HG02623 (cell line): Measurements from ENCODE around the gene ARID3A.

Experiments used
- ATAC-seq: cut with Tn5 transposase; IDR thresholded peaks from one replicate; pipeline ENCODE4 v1.9.1; 2021; ENCODE audit warnings: moderate library complexity; ENCODE audit not compliant: unreplicated experiment

Gene ARID3A

DNA sequence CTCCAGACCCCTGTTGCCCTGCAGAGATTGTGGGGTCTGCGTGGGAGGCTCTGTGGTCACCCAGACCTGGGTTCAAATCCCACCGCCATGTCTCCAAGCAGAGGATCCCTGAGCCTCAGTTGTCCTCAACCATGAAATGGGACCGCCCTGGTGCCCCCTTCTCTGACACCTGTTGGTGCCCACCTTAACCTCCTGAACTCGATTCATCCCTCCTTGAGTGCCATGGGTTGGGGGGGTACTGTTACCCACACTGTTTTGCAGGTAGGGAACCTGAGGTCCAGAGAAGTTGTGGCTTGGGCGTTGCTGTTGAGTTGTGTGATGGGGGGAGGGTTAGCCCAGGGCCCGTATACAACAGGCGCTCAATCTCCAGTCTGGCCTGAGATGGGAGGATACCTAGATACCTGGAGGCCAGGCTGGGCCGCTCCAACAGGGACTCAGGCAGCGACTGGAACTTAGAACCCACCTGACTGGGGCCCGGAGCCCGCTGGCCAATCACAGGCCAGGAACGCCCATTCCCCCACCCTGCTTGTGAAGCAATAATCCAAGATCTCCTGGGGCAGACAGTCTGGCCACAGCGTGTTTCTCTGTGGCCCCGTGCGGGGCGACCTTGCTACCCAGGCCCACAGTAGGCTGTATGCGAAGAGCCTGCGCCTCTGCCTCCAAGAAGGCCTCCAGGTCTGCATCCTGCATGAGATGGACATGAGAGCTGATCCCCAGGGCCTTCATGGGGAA lies 2.8 kb downstream of the ARID3A start:
- ATAC-seq: no peak

DNA sequence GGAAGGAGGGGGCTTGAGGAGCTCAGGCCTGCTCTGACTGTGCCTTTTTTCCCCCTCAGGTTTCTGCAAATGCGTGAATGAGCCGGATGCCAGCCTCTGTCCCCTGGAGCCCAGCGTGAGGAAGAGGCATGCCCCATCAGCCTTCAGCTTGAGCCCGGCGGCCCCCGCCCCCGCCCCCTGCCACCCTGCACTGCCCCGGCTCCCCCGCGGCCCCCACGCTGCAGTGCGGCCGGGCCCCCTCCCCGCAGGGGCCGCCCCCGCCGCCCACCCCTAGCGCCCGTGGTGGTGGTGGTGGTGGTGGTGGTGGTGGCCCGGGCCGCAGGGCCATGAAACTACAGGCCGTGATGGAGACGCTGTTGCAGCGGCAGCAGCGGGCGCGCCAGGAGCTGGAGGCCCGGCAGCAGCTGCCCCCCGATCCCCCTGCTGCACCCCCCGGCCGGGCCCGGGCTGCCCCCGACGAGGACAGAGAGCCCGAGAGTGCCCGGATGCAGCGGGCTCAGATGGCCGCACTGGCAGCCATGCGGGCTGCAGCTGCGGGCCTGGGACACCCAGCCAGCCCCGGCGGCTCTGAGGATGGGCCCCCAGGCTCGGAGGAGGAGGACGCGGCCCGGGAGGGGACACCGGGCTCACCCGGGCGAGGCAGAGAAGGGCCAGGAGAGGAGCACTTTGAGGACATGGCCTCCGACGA lies 3.5 kb downstream of the ARID3A start:
- no peak for ATAC-seq

DNA sequence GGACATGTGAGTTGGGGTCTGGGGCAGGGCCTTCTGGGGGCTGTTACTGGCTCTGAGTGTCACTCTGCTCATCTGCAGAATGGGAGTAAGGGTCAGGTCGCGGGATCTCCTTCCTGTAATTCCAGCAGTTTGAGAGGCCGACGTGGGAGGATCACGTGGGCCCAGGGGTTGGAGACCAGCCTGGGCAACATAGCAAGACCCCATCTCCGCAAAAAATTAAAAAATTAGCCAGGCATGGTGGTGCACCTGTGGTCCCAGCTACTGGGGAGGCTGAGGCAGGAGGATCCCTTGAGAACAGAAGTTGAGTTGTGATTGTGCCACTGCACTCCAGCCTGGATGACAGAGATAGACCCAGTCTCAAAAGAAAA lies 4.0 kb downstream of the ARID3A start:
- no peak for ATAC-seq

DNA sequence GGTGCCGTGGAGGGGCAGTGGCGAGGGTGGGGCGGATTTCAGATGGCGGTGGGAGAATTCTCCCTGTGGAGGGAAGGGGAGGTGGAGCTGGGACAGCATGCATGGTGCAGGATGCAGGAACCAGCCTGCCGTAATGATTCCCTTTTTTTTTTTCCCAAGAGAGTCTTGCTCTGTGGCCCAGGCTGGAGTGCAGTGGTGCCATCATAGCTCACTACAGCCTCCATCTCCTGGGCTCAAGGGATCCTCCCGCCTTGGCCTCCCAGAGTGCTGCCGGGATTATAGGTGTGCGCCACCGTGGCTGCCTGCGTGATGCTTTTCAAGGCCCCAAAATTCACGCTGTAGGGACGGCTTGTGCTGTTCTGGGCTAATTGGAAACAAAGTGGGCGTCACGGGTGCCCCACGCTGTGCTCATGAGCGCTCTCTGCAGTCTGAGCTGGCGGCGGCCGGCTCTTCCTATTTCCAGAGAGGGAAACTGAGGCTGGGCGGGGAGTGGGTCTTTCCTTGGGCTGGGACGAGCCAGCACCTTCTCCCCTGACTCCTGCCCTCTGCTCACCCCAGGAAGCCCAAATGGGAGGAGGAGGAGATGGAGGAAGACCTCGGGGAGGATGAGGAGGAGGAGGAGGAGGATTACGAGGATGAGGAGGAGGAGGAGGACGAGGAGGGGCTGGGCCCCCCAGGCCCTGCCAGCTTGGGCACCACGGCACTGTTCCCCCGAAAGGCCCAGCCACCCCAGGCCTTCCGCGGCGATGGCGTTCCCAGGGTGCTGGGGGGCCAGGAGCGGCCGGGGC lies 6.2 kb downstream of the ARID3A start:
- ATAC-seq: no peak

DNA sequence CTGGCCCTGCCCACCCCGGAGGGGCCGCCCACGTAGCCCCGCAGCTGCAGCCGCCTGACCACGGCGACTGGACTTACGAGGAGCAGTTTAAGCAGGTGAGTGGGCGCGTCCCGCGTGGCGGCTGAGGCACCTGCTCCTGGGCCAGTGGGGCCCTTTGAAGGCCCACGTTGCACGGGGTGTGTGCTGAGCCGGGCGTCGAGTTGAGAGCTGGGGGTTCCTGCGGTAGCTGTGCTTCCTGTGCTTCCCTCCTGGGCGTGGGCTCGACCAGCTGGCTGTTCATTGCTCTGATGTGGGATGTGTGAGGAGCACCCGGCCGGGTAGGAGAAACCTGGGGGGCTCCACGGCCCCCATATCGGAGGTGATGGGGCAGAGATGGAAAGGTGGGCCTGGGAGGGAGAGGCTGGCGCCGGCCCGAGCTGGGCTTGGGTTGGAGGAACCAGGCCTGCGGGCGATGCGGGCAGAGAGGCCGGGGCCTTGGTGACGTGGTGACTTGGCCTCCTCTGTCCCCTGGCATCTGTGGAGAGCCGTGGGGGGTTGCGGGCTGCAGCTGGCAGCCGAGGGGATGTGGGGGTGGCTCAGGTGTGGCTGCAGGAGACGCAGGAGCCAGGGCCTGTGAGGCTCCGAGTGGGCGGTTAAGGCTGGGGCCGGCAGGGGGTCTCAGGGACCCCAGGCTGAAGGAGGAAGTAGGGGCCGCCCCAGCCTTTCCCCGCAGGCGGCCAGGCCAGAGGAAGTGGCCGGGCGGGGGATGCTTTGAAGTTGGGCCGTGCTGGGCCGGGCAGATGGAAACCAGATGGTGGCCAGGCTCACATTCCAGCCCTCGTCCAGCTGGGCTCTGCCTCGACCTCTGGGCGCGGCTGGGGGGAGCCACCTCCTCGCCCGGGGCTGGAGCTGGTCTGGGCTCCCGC lies 7.1 kb downstream of the ARID3A start:
- no peak for ATAC-seq

DNA sequence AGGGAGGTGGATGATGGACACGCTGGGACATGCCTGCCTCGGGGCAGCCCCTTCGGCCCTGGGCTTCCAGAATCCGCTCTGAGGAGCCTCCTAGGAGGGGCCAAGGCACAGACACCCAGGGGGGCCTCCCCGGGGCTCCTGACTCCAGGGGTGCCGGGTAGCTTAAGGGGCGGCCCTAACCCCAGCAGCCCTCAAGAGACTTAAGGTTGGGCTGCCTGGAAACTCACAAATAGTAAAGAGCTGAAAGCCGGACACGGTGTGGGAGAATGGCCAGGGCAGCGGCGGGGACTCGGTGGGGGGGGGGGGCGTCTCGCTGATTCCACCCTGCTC lies 7.7 kb downstream of the ARID3A start:
- ATAC-seq: no peak

DNA sequence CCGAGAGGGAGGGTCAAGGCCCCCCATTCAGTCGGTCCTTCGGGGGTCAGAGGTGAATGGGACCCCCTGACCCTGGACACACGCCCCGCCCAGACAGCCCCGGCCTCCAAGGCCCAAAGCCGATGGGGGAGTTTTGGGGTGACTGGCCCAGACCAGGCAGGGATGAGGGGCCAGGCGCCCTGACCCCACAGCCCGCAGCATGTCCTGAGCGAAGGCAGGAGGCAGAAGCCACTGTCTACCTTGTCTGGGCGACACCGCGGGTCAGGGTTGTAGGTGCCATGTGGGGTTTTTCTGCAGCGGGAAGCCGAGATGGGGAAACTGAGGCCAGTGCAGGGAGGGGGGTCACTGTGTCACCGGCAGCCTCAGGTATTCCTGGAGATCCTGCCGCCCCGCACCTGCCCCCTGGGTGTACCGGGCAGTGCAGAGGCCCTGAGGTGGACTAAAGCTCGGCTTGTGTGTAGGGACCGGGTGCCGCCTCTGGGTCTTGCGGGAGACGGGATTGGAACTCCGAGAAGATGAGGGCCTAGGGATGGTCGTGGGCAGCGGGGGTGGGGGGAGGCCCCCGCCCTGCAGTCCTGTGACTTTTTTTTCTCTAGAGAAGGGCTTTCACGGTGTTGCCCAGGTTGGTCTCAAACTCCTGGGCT lies 8.5 kb downstream of the ARID3A start:
- ATAC-seq: no peak

DNA sequence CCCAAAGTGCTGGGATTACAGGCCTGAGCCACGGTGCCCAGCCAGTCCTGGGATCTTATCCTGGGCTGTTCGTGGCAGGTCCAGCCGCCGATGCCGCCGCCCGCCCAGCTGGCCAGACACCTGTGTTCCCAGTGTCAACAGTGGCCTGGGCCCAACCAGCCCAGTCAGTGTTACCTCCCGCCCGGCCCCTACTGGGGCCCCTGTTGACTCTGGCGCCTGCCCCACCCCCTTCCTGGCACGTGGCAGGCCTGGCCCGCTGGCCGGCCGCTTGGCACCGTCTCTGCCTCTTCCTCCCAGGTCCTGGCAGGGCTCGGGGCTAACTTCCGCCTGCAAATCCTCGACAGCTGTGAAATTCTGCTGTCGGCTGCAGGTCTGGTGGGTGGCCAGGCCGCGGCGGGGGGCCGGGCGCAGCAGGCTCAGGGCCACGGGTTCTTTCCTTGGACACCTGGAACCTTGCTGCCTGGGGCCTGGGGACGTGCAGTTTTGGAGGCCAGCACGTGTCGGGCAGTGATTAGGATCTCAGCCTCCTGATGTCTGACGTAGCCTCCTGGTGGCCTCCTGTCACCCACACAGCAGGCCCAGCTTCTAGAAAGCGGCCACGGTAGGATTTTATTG lies 9.1 kb downstream of the ARID3A start:
- no peak for ATAC-seq

DNA sequence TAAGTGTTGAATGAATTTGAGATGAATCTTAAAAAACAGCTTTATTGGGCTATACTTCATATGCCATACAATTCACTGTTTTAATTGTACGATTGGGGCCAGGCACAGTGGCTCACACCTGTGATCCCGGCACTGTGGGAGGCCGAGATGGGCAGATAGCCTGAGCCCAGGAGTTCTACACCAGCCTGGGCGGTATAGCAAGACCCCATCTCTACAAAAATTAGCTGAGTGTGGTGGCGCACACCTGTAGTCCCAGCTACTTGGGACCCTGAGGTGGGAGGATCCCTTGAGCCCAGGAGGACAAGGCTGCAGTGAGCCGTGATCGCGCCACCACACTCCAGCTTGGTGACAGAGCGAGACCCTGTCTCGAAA lies 10.3 kb downstream of the ARID3A start:
- no peak for ATAC-seq

DNA sequence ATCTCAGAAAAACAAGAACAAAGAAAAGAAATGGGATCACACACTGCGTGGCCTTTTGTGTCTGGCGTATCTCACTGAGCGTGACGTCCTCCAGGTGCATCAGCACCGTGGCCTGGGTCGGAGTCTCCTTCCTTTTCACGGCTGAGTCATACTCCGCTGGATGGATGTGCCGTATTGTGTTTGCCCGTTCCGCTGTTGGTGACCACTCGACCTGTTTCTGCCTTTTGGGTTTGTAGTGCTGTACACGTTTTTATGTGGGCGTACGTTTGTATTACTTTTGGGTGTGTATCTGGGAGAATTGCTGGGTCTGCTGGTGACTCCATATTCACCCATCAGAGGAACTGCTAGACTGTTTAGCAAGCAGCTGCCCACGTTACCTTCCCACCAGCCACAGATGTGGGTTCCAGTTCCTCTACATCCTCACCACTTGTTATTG lies 11.4 kb downstream of the ARID3A start:
- ATAC-seq: no peak

DNA sequence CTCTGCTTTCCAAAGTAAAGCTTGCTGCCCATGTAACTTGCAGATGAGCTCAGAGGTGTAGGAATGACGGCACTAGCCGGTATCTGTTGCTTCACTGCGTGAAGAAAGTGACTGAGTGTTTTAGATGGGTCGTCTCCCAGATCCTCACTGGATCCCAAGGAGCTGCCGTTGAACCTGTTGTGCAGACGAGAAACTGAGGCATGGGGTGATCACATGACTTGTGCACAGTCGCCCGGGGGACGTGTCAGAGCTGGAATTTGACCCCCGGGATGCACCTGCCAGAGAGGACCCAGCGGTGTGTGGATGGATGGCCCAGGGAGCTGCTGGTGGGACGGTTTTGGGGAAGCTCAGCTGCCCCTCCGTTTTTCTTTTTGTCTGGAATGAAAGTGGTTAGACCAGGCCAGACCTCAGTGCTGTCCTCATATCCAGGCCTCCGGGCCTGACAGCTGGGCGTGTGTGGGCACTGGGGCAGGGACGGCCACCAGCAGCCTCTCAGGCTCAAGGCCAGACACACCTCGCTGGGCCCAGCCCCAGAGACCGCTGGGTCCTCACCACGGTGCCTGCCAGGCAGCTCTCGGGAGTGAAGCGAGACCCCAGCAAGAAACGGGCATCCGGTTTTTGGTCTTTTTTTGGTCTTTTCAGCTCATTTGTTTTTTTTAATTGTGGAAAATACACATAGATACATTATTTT lies 12.5 kb downstream of the ARID3A start:
- no peak for ATAC-seq

DNA sequence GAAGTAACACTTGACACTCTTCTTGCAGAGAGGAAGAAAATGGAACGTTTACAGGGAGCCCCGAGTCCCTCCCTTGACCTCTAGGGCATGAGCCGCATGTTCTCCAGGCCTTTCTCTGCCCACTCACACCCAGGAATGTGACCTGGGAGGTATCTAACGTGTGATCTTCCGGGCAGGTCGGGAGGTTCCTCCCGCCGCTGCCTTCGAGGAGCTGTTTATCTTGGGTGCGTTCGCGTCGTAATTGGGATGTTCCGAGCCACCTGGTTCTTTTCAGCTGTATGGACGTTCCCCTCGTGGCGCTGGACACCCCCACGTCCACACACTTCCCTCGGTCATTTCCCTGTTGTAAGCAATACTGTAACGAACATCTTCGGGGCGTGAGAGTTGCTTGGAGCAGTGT lies 13.6 kb downstream of the ARID3A start:
- ATAC-seq: no peak

DNA sequence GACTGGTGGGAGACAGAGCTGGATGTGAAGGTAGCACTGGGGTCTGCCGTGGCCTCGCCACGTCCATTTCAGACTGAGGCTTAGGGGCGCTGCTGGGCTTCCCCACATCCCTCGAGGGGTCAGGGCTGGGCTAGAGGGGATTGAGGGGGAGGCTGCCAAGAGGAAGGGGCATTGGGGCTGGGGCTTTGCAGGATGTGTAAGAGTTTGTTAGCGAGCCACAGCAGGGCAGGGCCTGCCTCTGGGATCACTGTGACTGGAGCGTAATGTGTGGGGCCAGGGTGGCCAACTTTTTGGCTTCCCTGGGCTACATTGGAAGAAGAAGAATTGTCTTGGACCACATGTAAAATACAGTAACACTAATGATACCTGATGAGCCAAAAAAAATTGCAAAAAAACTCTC lies 14.1 kb downstream of the ARID3A start:
- no peak for ATAC-seq

DNA sequence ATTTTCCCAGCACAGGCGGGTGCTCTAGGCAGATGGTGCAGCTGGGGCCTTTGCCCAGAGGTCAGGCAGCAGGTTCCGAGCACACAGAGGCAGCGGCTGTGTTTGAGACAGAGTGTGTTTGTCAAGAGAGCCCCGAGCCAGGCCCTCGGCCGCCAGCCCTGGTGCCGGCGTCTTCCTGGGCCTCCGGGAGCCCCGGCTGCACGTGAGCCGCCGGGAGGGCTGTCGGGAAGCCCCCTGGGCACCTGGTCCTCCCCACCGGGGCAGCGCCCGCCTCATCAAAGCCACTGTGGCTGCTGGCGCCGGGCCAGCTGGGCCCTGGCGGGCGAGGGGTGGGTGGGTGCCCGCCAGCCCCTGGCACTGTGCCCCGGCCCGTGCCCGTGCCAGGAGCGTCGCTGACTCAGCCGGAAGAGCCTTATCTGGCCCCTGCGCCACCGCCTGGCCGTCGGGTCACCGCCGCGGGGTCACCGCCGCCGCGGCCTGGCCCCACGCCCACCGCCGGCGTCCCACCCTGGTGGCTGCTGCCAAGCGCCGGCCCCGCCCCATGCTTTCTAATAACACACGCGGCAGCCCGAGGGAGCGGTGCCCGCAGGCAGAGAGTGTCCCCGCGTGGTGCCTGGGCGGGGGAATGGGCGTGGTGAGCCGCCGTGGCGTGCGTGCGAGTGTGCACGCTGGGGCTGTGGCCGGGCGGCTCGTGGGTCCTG lies 14.9 kb downstream of the ARID3A start:
- ATAC-seq: no peak

DNA sequence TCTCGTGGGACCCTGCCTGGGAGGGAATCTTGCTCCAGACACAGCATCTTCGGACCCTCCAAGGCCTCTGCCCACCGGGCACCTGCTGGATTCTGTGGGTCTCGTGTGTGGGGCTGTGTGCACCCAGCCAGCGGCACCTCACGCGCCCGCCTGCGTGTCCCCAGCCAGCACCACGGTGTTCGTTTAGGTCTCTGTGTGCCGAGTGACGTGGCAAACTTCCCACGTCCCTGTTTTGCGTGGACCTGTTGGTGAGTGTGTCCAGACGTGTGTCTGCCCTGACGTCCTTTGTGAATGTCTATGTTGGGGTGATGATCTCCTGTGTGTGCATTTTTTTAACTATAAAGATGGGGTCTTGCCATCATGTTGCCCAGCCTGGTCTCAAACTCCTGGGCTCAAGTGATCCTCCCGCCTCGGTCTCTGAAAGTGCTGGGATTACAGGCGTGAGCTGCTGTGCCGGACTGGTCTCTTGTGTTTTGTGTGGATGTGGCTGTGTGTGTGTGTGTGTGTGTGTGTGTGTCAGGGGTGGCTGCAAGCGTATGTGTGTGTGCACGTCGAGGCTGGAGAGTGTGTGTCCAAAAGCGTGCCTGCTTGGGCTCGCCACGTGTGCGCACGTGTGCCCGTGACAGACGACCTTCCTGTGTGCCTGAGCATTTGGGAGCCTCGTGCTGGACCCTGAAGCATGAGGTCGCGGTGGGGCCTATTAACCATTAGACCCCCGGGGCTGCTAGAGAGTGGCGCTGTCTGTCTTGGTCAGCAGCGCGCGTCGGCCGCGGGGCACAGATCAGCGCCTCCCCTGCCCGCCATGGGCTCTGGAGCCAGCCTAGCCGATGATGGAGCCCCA lies 15.7 kb downstream of the ARID3A start:
- no peak for ATAC-seq

DNA sequence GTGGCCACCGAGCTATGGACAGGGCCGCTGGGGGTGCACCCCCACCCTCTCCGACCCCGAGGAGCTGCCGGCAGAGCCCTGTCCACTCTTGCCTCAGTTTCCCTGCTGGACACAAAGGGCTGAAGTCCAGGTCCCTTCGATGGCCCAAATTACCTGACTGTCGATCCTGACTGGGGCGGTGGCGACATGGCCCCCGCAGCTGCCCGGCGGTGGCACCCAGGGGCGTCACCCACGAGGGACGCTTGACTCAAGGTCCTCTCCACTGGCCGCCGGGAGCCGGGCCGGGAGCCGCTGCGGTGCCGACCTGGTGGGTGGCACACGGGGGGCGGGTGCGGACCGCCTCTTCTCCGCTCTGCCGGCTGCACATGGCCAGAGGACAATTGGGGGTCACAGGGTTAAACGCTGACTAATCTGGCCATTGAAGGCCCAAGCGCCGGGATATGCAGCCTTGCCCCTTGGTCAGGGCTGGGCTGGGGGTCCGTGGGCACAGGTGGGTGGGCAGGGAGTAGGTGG lies 16.4 kb downstream of the ARID3A start:
- ATAC-seq: no peak

DNA sequence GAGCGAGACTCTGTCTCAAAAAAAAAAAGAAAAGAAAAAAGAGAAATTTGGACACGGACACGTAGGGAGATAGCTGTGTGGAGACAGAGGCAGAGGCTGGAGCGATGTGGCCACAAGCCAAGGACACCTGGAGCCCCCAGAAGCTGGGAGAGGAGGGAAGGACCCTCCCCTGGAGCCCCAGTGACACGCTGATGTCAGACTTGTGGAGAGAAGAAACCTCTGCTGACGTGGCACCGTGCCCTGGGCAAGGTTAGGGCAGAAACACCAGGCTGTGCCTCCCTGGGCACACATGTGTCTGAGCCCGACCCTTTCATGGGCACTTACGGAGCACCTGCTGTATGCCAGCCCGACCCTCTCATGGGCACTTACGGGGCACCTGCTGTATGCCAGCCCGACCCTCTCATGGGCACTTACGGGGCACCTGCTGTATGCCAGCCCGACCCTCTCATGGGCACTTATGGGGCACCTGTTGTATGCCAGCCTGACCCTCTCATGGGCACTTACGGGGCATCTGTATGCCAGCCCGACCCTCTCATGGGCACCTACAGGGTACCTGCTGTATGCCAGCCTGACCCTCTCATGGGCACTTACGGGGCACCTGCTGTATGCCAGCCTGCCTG lies 17.8 kb downstream of the ARID3A start:
- no peak for ATAC-seq
